ENCODE measurements around the gene POLR3E. TPM values are rescaled to one million over a fixed set of nuclear protein-coding genes. Genes with fewer than 3 reads are reported as not detected.

POLR3E gene
- total RNA-seq, 1 experiment from 2014 or later: 65.0 TPM

- Histone ChIP-seq H3K9me3 (ENCODE audit: control insufficient read depth in 1 of 2, insufficient read depth in 1 of 2, low read depth in 1 of 2, low read length in 2 of 2) (no peaks in the 10 kb centered on the region), H3K4me1 (ENCODE audit: control insufficient read depth in 1 of 2, insufficient read depth in 2 of 2, low read length in 2 of 2) (no peaks in the 10 kb centered on the region), H3K79me2 (ENCODE audit: insufficient read depth, low read length) (peaks cover 24% of the 10 kb centered on the region), H3K4me3 (replicated peaks in 1 of 2; ENCODE audit: low read depth in 1 of 2, low read length in 2 of 2) (no peak overlapping the region), H3K9me2 (ENCODE audit: insufficient read depth) (no peaks in the 10 kb centered on the region), H3K27ac (ENCODE audit: low read depth, low read length) (no peak overlapping the region), H3K27me3 (ENCODE audit: insufficient read depth, low read length) (no peaks in the 10 kb centered on the region), H3K4me2 (ENCODE audit: low read length) (no peak overlapping the region), H2AFZ (ENCODE audit: low read depth, low read length, poor library complexity, severe bottlenecking) (no peak overlapping the region), H3K9ac (ENCODE audit: low read length) (no peak overlapping the region), H3K36me3 (ENCODE audit: control insufficient read depth in 1 of 2, insufficient read depth in 2 of 2, low read length in 2 of 2) (peaks cover 15 to 32% of the 10 kb centered on the region in 2 experiments; a peak in 3 of 4 replicates), H4K20me1 (ENCODE audit: insufficient read depth) (no peaks in the 10 kb centered on the region; the same call in 1 of the 2 replicates)
- BruUV-seq (replicated peaks): no TSS peak
- intact Hi-C loops (cut with micrococcal nuclease): no loop called here
- DNase-seq (ENCODE audit: low read depth, low spot score): no peak
- RAD21 ChIA-PET (ENCODE audit: low non-redundant PET in 1 of 2, low total read pairs in 2 of 2, uncharacterized antibody in 2 of 2, unreplicated experiment in 2 of 2): no interaction called here
- no peak for TF ChIP-seq POLR2A (IDR thresholded peaks at IDR 0.05; ENCODE audit: borderline replicate concordance, extremely low read depth, insufficient read depth, insufficient read length)
- TF ChIP-seq RAD21 (IDR thresholded peaks at IDR 0.05; ENCODE audit: low read depth): no peak
- TF ChIP-seq ELF1 (IDR thresholded peaks at IDR 0.05; ENCODE audit: borderline replicate concordance, low read depth): no peak
- no peak for TF ChIP-seq SIN3A (IDR thresholded peaks at IDR 0.05; ENCODE audit: low read depth)
- no peak for TF ChIP-seq SRF (IDR thresholded peaks at IDR 0.05; ENCODE audit: low read depth)
- no peak for TF ChIP-seq CEBPB (IDR thresholded peaks at IDR 0.05; ENCODE audit: low read depth)
- no peak for TF ChIP-seq ZNF274 (IDR thresholded peaks at IDR 0.05; ENCODE audit: low read depth, low read length)
- no peak for TF ChIP-seq EZH2phosphoT487 (IDR thresholded peaks at IDR 0.05; ENCODE audit: borderline replicate concordance)
- no peak for TF ChIP-seq POLR2AphosphoS5 (IDR thresholded peaks at IDR 0.05; ENCODE audit: low read depth, low read length)
- TF ChIP-seq EZH2 (IDR thresholded peaks at IDR 0.05): no peak
- TF ChIP-seq, protein P1, sequence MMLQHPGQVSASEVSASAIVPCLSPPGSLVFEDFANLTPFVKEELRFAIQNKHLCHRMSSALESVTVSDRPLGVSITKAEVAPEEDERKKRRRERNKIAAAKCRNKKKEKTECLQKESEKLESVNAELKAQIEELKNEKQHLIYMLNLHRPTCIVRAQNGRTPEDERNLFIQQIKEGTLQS (IDR thresholded peaks at IDR 0.05): no peak
- TF ChIP-seq EGR1 (IDR thresholded peaks at IDR 0.05; ENCODE audit: low read depth): no peak
- no peak for TF ChIP-seq SP1 (IDR thresholded peaks at IDR 0.05; ENCODE audit: low read depth)
- no peak for TF ChIP-seq JUND (IDR thresholded peaks at IDR 0.05)
- TF ChIP-seq FOSL1 (IDR thresholded peaks at IDR 0.05; ENCODE audit: low read depth): no peak
- no peak for TF ChIP-seq YY1 (IDR thresholded peaks at IDR 0.05; ENCODE audit: extremely low read depth, insufficient replicate concordance, low read depth, low read length)
- TF ChIP-seq CBX3 (IDR thresholded peaks at IDR 0.05; ENCODE audit: low read depth): no peak
- CTCF ChIA-PET: no interaction called here
- POLR2A ChIA-PET: no interaction called here
- no peak for ATAC-seq
These were observed 50.1 kb downstream of the POLR3E start for GRCh38 chr16:22347100-22347820.
